HEK293 (cell line): ENCODE data around the gene STK39.

Experiments
- CTCF ChIA-PET: fragments of 350-600 bp; formaldehyde crosslinking; extraction: SDS; loops from one replicate; lab custom pipeline; 2021; ENCODE audit warnings: antibody characterized with exemption; lab: Yijun Ruan, JAX
- POLR2A ChIA-PET: fragments of 300-600 bp; formaldehyde crosslinking; extraction: SDS; loops from one replicate; lab custom pipeline; 2020; ENCODE audit warnings: antibody characterized with exemption, inconsistent platforms; lab: Yijun Ruan, JAX
- H3K27ac ChIP-seq: fragments of 200-500 bp; sonication (Bioruptor generic); 2 replicates; pipeline ENCODE4 v1.5.1; 2014; ENCODE audit warnings: low read depth, low read length, control low read depth, inconsistent platforms; ENCODE audit errors: extremely low read depth
- H3K36me3 ChIP-seq, 2 experiments: fragments of 200-500 bp in 1 of 2; sonication (Bioruptor generic) in 1 of 2; 1 replicate in 1 of 2; 2 replicates in 1 of 2; pipeline ENCODE4 v1.5.1; 2014 to 2017; ENCODE audit warnings: inconsistent platforms in 2 of 2, low read length in 2 of 2; ENCODE audit not compliant: control insufficient read depth in 2 of 2, insufficient read depth in 1 of 2
- H3K4me1 ChIP-seq: fragments of 200-500 bp; sonication (Bioruptor generic); 2 replicates; pipeline ENCODE4 v1.5.1; 2014; ENCODE audit warnings: mild to moderate bottlenecking, low read length, inconsistent platforms; ENCODE audit not compliant: control insufficient read depth, insufficient read depth
- H3K4me3 ChIP-seq: 2 replicates; pipeline ENCODE4 v1.5.1; 2011; ENCODE audit warnings: low read depth, mild to moderate bottlenecking, control low read depth, low read length, moderate library complexity
- H3K9me3 ChIP-seq: fragments of 200-500 bp; sonication (Bioruptor generic); 2 replicates; pipeline ENCODE4 v1.5.1; 2014; ENCODE audit warnings: low read depth, low read length, inconsistent platforms; ENCODE audit not compliant: control insufficient read depth, insufficient read depth
- KLF9 ChIP-seq: fragments of 450-650 bp; formaldehyde crosslinking; IDR thresholded peaks from 2 replicates; pipeline ENCODE4 v1.5.1; 2016; ENCODE audit warnings: missing biosample characterization, missing genetic modification characterization, low read depth
- MZF1 ChIP-seq: fragments of 450-650 bp; formaldehyde crosslinking; IDR thresholded peaks from 2 replicates; pipeline ENCODE4 v1.5.1; 2017; ENCODE audit warnings: missing biosample characterization, missing genetic modification characterization, borderline replicate concordance
- SALL2 ChIP-seq: fragments of 450-650 bp; formaldehyde crosslinking; IDR thresholded peaks from 2 replicates; pipeline ENCODE4 v1.5.0; 2017; ENCODE audit warnings: missing biosample characterization, mild to moderate bottlenecking, missing genetic modification characterization, borderline replicate concordance
- SP2 ChIP-seq: fragments of 450-650 bp; formaldehyde crosslinking; IDR thresholded peaks from 2 replicates; pipeline ENCODE4 v1.5.1; 2016; ENCODE audit warnings: missing biosample characterization, missing genetic modification characterization
- TSHZ1 ChIP-seq: fragments of 450-650 bp; formaldehyde crosslinking; IDR thresholded peaks from 2 replicates; pipeline ENCODE4 v1.5.1; 2016; ENCODE audit warnings: missing biosample characterization, missing genetic modification characterization, borderline replicate concordance
- YY1 ChIP-seq: fragments of 450-650 bp; formaldehyde crosslinking; IDR thresholded peaks from 2 replicates; pipeline ENCODE4 v1.5.1; 2018; ENCODE audit warnings: missing biosample characterization, missing genetic modification characterization
- ZNF223 ChIP-seq: fragments of 450-650 bp; formaldehyde crosslinking; IDR thresholded peaks from 2 replicates; pipeline ENCODE4 v1.5.1; 2016; ENCODE audit warnings: missing biosample characterization, missing genetic modification characterization
- ZNF426 ChIP-seq: fragments of 450-650 bp; formaldehyde crosslinking; IDR thresholded peaks from 2 replicates; pipeline ENCODE4 v1.5.1; 2017; ENCODE audit warnings: missing biosample characterization, missing genetic modification characterization, mild to moderate bottlenecking, inconsistent platforms, moderate library complexity
- ZNF654 ChIP-seq: fragments of 450-650 bp; formaldehyde crosslinking; IDR thresholded peaks from 2 replicates; pipeline ENCODE4 v1.5.1; 2016; ENCODE audit warnings: low read depth, missing biosample characterization, missing genetic modification characterization
- ZNF777 ChIP-seq: fragments of 450-650 bp; formaldehyde crosslinking; IDR thresholded peaks from 2 replicates; pipeline ENCODE4 v1.5.1; 2017; ENCODE audit warnings: missing biosample characterization, missing genetic modification characterization, borderline replicate concordance
- ZNF785 ChIP-seq: fragments of 450-650 bp; formaldehyde crosslinking; IDR thresholded peaks from 2 replicates; pipeline ENCODE4 v1.5.1; 2016; ENCODE audit warnings: missing biosample characterization, missing genetic modification characterization
- TF ChIP-seq, protein P1 (sequence below): fragments of 450-650 bp; formaldehyde crosslinking; IDR thresholded peaks from 2 replicates; pipeline ENCODE4 v1.5.1; 2016; ENCODE audit warnings: missing biosample characterization, missing genetic modification characterization
- TF ChIP-seq, protein P2 (sequence below): fragments of 450-650 bp; formaldehyde crosslinking; IDR thresholded peaks from 2 replicates; pipeline ENCODE4 v1.5.1; 2016; ENCODE audit warnings: missing biosample characterization, missing genetic modification characterization

Gene STK39

DNA sequence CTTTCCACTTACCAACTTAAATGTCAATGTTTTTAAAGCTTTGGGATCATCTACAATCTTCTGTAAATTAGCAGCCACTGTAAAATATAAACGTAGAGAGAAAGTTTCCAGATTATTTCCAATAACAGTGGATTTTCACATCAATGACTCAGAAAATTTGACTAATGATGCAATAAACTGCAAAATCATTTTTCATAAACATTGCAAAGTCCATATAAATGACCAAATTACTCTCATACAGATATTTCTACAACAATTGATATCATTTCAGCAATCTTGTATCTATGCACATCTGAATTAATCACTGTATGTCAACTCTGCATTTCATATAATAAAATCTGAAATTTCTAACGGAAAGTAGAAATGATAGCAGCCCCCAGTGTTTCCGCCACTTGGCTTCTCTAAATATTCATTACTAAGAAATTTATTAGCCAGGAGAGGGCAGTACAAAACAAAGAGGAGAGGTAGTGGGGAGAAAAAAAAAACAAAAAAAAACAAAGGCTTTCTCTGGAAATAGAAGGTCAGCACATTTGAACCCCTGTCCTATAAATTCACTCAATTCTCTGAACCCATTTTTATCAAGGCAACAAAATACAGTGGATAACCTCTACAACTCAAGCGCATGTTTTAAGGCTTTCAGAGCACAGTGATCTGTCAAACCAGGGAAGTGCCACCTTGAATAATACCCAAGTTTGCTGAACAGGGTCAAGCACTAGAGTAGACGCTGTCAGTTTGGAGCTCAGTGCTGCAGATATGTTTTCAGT is 282.6 kb downstream of the STK39 start:
- ChIA-PET POLR2A (no interaction called here), CTCF (interaction anchor here (0.7 to 2.2 kb wide), 3 partner anchors 68 to 154 kb away, joined by 3 to 10 read pairs (median 3); no protein-coding TSS in a partner anchor)
- H3K27ac ChIP-seq = no peak overlapping the region

DNA sequence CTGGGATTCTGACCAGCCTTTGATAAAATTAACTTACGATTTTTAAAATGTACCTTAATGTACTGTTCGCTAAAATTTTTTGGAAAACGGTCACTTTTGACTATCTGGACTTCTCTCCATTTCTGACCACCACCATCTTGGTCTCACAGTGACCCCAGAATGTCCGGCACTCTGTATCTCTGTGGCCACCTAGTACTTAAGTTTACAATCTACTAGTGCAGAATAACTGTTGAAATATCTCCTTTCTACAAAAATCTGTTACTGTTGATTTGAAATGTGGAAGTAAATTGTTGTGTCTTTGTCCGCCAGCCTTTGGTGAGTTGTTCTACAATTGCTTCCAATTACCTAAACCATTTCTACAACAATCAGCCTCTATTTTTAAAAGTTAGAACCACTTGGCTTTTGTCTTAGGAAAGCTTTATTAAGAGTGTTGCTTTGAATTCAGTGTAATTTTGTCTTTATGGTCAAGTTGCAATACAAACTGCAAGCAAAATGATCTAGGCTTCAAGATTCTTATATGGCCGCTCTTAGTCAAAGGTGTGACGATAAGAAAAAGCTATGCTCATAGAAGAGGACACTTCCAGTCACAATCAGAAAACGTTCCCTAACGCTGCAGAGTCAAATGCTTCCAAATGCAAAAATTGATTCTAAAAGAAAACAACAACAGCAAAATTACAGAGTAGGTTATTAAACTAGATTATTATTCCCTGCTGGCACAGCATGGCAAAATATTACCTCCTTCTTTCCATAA is 283.3 kb downstream of the STK39 start:
- ChIA-PET POLR2A (no interaction called here), CTCF (interaction anchor here (0.7 kb wide), 1 partner anchor 155 kb away, joined by 3 read pairs; no protein-coding TSS in a partner anchor)

More for the DNA sequence above, 282.6 kb downstream of the STK39 start:
- Histone ChIP-seq H3K4me3 (no peak overlapping the region), H3K36me3 (peaks cover 0 to 3% of the 10 kb centered on the region in 2 experiments; a peak in 1 of 3 replicates), H3K9me3 (no peaks in the 10 kb centered on the region), H3K4me1 (no peaks in the 10 kb centered on the region)
- TF ChIP-seq ZNF777 (tag by site-specific recombination) = no peak
- TF ChIP-seq ZNF654 (tag by site-specific recombination) = peak; percentile 35

More for the DNA sequence above, 283.3 kb downstream of the STK39 start:
- H3K4me1 ChIP-seq = no peaks in the 10 kb centered on the region
- peaks cover 0 to 6% of the 10 kb centered on the region in 2 experiments; a peak in 1 of 3 replicates for H3K36me3 ChIP-seq
- H3K4me3 ChIP-seq = no peak overlapping the region
- H3K27ac ChIP-seq = no peak overlapping the region
- H3K9me3 ChIP-seq = no peaks in the 10 kb centered on the region
- TF ChIP-seq, protein P1, sequence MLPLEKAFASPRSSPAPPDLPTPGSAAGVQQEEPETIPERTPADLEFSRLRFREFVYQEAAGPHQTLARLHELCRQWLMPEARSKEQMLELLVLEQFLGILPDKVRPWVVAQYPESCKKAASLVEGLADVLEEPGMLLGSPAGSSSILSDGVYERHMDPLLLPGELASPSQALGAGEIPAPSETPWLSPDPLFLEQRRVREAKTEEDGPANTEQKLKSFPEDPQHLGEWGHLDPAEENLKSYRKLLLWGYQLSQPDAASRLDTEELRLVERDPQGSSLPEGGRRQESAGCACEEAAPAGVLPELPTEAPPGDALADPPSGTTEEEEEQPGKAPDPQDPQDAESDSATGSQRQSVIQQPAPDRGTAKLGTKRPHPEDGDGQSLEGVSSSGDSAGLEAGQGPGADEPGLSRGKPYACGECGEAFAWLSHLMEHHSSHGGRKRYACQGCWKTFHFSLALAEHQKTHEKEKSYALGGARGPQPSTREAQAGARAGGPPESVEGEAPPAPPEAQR = no peak
- TF ChIP-seq KLF9 (tag by site-specific recombination) = no peak
- TF ChIP-seq MZF1 (tag by site-specific recombination) = no peak
- no peak for TF ChIP-seq ZNF785
- no peak for TF ChIP-seq YY1 (tag by site-specific recombination)
- no peak for TF ChIP-seq TSHZ1 (tag by site-specific recombination)
- TF ChIP-seq ZNF426 = no peak
- no peak for TF ChIP-seq SALL2 (tag by site-specific recombination)
- TF ChIP-seq, protein P2, sequence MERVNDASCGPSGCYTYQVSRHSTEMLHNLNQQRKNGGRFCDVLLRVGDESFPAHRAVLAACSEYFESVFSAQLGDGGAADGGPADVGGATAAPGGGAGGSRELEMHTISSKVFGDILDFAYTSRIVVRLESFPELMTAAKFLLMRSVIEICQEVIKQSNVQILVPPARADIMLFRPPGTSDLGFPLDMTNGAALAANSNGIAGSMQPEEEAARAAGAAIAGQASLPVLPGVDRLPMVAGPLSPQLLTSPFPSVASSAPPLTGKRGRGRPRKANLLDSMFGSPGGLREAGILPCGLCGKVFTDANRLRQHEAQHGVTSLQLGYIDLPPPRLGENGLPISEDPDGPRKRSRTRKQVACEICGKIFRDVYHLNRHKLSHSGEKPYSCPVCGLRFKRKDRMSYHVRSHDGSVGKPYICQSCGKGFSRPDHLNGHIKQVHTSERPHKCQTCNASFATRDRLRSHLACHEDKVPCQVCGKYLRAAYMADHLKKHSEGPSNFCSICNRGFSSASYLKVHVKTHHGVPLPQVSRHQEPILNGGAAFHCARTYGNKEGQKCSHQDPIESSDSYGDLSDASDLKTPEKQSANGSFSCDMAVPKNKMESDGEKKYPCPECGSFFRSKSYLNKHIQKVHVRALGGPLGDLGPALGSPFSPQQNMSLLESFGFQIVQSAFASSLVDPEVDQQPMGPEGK (tag by site-specific recombination) = no peak
- no peak for TF ChIP-seq ZNF223 (tag by site-specific recombination)
- TF ChIP-seq SP2 (tag by site-specific recombination) = no peak
